Neutrophil (primary cell): Measurements from ENCODE around the gene RAPGEF5.

ENCODE experiments used
- H3K27ac ChIP-seq: fragments of 200-600 bp; sonication (generic); 2 replicates; pipeline ENCODE4 v1.5.1; 2016; ENCODE audit warnings: mild to moderate bottlenecking, moderate library complexity
- H3K27me3 ChIP-seq: fragments of 200-600 bp; sonication (generic); 2 replicates; pipeline ENCODE4 v1.6.0; 2016; ENCODE audit warnings: mild to moderate bottlenecking
- H3K36me3 ChIP-seq: fragments of 200-600 bp; sonication (generic); 2 replicates; pipeline ENCODE4 v1.5.1; 2017
- H3K4me1 ChIP-seq, 2 experiments: fragments of 200-600 bp in 1 of 2; sonication (generic) in 1 of 2; 1 replicate in 1 of 2; 2 replicates in 1 of 2; pipeline versions ENCODE4 v1.5.1 to v1.6.1; 2013 to 2016; ENCODE audit warnings: low read depth in 1 of 2, low read length in 1 of 2, mild to moderate bottlenecking in 1 of 2, moderate library complexity in 1 of 2; ENCODE audit not compliant: control insufficient read depth in 1 of 2, insufficient read depth in 1 of 2
- H3K4me3 ChIP-seq, 2 experiments: fragments of 200-600 bp in 1 of 2; sonication (generic) in 1 of 2; 1 replicate in 1 of 2; 2 replicates in 1 of 2; pipeline ENCODE4 v1.5.1; 2013 to 2016; ENCODE audit warnings: low read depth in 1 of 2, low read length in 1 of 2, mild to moderate bottlenecking in 1 of 2, moderate library complexity in 1 of 2
- H3K9me3 ChIP-seq: fragments of 200-600 bp; sonication (generic); 2 replicates; pipeline ENCODE4 v1.5.1; 2016
- TF ChIP-seq, protein P1 (sequence below): fragments of 200-600 bp; sonication (generic); IDR thresholded peaks from 2 replicates; pipeline ENCODE4 v1.5.1; 2016; ENCODE audit warnings: antibody characterized with exemption

Gene RAPGEF5

DNA sequence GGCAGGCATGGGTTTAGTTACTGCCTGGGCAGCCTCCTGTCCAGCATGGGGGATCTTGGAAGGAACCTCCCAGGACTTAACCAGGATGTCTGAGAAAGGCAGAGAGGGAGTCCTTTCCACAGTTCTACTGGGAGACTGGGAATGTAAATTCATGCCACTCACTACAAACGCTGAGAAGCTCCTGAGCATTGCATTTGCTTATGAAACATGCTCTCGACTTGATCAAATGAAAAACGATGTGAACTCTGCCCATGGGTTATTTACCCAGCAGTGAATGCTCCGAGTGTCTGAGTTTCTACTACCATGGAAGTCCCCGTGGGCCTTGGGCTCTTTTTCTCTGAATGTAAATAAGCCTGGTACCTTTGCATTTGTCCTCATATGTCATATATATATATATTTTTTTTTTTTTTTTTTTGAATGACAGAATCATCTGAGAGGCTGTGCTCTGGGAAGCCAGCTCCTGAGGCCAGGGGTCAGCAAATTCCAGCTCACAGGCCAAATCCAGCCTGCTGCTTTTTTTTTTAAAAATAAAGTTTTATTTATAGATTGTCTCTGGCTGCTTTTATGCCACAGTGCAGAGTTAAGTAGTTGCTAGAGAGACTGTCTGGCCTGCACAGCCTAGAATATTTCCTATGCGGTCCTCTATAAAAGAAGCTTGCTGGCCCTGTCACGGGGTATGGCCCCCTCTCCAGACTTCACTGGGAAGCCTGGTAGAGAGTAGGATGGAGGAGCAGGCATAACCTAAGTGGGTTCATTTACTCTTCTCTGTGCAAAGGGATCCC, 21.4 kb upstream of the RAPGEF5 start:
- Histone ChIP-seq H3K36me3 (no peaks in the 10 kb centered on the region), H3K27me3 (no peaks in the 10 kb centered on the region), H3K27ac (no peak overlapping the region), H3K4me1 (no peaks in the 10 kb centered on the region), H3K9me3 (no peaks in the 10 kb centered on the region), H3K4me3 (no peak overlapping the region)
- TF ChIP-seq, protein P1, sequence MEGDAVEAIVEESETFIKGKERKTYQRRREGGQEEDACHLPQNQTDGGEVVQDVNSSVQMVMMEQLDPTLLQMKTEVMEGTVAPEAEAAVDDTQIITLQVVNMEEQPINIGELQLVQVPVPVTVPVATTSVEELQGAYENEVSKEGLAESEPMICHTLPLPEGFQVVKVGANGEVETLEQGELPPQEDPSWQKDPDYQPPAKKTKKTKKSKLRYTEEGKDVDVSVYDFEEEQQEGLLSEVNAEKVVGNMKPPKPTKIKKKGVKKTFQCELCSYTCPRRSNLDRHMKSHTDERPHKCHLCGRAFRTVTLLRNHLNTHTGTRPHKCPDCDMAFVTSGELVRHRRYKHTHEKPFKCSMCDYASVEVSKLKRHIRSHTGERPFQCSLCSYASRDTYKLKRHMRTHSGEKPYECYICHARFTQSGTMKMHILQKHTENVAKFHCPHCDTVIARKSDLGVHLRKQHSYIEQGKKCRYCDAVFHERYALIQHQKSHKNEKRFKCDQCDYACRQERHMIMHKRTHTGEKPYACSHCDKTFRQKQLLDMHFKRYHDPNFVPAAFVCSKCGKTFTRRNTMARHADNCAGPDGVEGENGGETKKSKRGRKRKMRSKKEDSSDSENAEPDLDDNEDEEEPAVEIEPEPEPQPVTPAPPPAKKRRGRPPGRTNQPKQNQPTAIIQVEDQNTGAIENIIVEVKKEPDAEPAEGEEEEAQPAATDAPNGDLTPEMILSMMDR: no peak

- no peaks in the 10 kb centered on the region for H3K4me1 ChIP-seq
- no peak overlapping the region for H3K4me3 ChIP-seq
- no peaks in the 10 kb centered on the region for H3K27me3 ChIP-seq
- no peaks in the 10 kb centered on the region for H3K9me3 ChIP-seq
- no peak overlapping the region for H3K27ac ChIP-seq
- no peaks in the 10 kb centered on the region for H3K36me3 ChIP-seq
- TF ChIP-seq, protein P1: no peak
Measured at GRCh38 chr7:22377703-22378102, 20.7 kb upstream of the RAPGEF5 start.

DNA sequence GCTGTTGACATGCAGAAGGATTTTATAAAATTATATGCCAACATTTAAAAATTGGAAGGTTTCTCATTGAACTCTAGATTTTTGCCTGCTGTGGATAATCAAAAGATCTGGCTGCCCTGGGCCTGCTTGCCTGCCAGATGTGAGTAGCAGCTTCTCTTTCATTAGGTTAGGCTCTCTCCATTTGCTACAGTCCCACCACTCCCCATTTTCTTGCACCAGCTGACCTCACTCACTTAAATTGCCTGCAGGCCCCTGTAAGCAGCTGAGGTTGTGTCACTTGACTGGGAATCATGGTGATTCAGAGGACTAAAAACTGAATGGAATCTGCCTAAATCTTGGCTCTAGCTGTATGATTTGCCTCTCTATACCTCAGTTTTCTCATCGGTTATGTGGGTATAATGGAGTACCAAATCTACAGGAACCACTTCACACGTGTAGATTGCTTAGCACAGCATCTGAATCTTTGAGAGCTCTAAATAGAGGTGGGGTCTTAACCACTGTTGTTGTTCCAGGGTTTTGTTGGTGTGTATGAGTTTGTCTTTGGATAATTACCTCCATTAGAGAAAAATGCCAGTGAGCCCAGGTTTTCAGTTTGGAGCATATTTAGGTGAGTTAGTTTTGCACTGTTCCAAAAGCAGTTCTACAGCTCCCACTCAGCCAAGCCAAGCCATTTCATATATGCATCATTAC, 18.6 kb upstream of the RAPGEF5 start:
- Histone ChIP-seq H3K27ac (no peak overlapping the region), H3K9me3 (no peaks in the 10 kb centered on the region), H3K4me1 (no peaks in the 10 kb centered on the region), H3K27me3 (no peaks in the 10 kb centered on the region), H3K36me3 (no peaks in the 10 kb centered on the region), H3K4me3 (no peak overlapping the region)
- TF ChIP-seq, protein P1: no peak

DNA sequence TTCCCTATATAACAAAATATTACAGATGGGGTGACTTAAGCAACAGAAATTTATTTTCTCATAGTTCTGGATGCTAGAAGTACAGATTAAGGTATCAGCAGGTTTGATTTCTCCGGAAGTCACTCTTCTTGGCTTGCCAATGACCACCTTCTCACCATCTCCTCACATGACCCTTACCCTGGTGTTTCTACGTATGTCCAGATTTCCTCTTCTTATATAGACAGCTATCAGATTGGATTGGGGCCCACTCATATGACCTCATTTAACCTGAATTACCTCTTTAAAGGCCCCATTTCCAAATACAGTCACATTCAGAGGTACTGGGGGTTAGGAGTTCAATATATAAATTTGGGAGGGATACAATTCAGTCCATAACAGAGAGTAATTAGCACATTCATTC, 17.0 kb upstream of the RAPGEF5 start:
- Histone ChIP-seq H3K9me3 (no peaks in the 10 kb centered on the region), H3K4me3 (no peak overlapping the region), H3K4me1 (no peaks in the 10 kb centered on the region), H3K27ac (no peak overlapping the region), H3K27me3 (no peaks in the 10 kb centered on the region), H3K36me3 (no peaks in the 10 kb centered on the region)
- TF ChIP-seq, protein P1: no peak

- Histone ChIP-seq H3K36me3 (no peaks in the 10 kb centered on the region), H3K27me3 (no peaks in the 10 kb centered on the region), H3K27ac (no peak overlapping the region), H3K9me3 (no peaks in the 10 kb centered on the region), H3K4me3 (no peak overlapping the region), H3K4me1 (no peaks in the 10 kb centered on the region)
- TF ChIP-seq, protein P1: no peak
Measured at GRCh38 chr7:22373388-22373787, 16.4 kb upstream of the RAPGEF5 start.
